ENCODE results near the gene ASB3. TPM values are rescaled to one million over a fixed set of nuclear protein-coding genes. Genes with fewer than 3 reads are reported as not detected.

Gene ASB3
- total and polyA plus RNA-seq, 4 donors, result 2.7 to 13.6 (median 8.7) TPM

- 90% methylated on average over 6 of the region's 6 CpGs for WGBS
These were observed 150.2 kb downstream of the ASB3 start for GRCh38 chr2:53636596-53636995.

More at GRCh38 chr2:53636596-53636995, 150.2 kb downstream of the ASB3 start:
- Histone ChIP-seq H3K4me3 (ENCODE audit: low read depth in 1 of 3, low read length in 3 of 3) (no peak overlapping the region), H3K9me3 (ENCODE audit: control insufficient read depth in 4 of 4, low read length in 3 of 4) (peaks cover 0 to 2% (median 0%) of the 10 kb centered on the region in 4 donors), H3K27ac (ENCODE audit: low read depth in 1 of 2, low read length in 2 of 2) (no peak overlapping the region), H3K4me1 (ENCODE audit: control insufficient read depth in 4 of 4, insufficient read depth in 4 of 4, low read length in 3 of 4) (no peaks in the 10 kb centered on the region), H3K9ac (ENCODE audit: low read depth in 1 of 2, low read length in 2 of 2) (no peak overlapping the region), H3K27me3 (ENCODE audit: control insufficient read depth in 4 of 4, insufficient read depth in 4 of 4, low read length in 3 of 4) (no peaks in the 10 kb centered on the region), H3K36me3 (ENCODE audit: control insufficient read depth in 4 of 4, insufficient read depth in 3 of 4, low read depth in 1 of 4, low read length in 3 of 4) (no peaks in the 10 kb centered on the region)
- no peak for DNase-seq (ENCODE audit: low spot score)
- TF ChIP-seq ATF3 (IDR thresholded peaks at IDR 0.05) (no peak), ZBTB33 (IDR thresholded peaks at IDR 0.05) (no peak), SP1 (IDR thresholded peaks at IDR 0.05) (no peak), FOXA1 (IDR thresholded peaks at IDR 0.05) (no peak), MAX (IDR thresholded peaks at IDR 0.05) (no peak), REST (IDR thresholded peaks at IDR 0.05) (no peak), RAD21 (IDR thresholded peaks at IDR 0.05) (no peak), HNF4G (IDR thresholded peaks at IDR 0.05) (no peak), FOXA2 (IDR thresholded peaks at IDR 0.05) (no peak), NR2F2 (IDR thresholded peaks at IDR 0.05) (no peak), YY1 (IDR thresholded peaks at IDR 0.05) (no peak), JUND (IDR thresholded peaks at IDR 0.05) (no peak), RXRA (IDR thresholded peaks at IDR 0.05) (no peak), TAF1 (conservative IDR thresholded peaks at IDR 0.05) (no peak), CTCF (IDR thresholded peaks at IDR 0.05; ENCODE audit: low read depth, low read length, missing input control) (no peak), HNF4A (conservative IDR thresholded peaks at IDR 0.05) (no peak), EGR1 (IDR thresholded peaks at IDR 0.05; ENCODE audit: low read depth in 2 of 2) (no peak), GABPA (IDR thresholded peaks at IDR 0.05 in 1 of 2, conservative IDR thresholded peaks at IDR 0.05 in 1 of 2) (no peak)
